Measurements from ENCODE around the gene SWT1. TPM values are rescaled to one million over a fixed set of nuclear protein-coding genes. Genes with fewer than 3 reads are reported as not detected.

SWT1 gene
- total and polyA plus RNA-seq, 2 of the 4 experiments (the other 2 are of a cell fraction): 0.82 to 2.7 TPM

- Histone ChIP-seq H3K9ac (ENCODE audit: low read depth, low read length) (no peak overlapping the region), H3K79me1 (ENCODE audit: low read depth in 1 of 2, low read length in 2 of 2) (no peaks in the 10 kb centered on the region), H3K9me3 (ENCODE audit: control insufficient read depth, insufficient read depth, low read length) (0 out of 2 replicates have a peak, but pooled peaks cover 2% of the 10 kb centered on the region), H3K36me3 (ENCODE audit: control insufficient read depth, insufficient read depth, low read length) (no peaks in the 10 kb centered on the region), H3K23ac (ENCODE audit: low read depth, low read length) (no peak overlapping the region), H4K5ac (ENCODE audit: low read depth, low read length) (no peak overlapping the region), H4K91ac (ENCODE audit: insufficient read depth, low read depth, low read length) (no peak overlapping the region), H3K4me2 (ENCODE audit: low read depth, low read length) (no peak overlapping the region), H2BK5ac (ENCODE audit: low read depth, low read length, poor library complexity, severe bottlenecking) (no peak overlapping the region), H2AK9ac (replicated peaks; ENCODE audit: low read depth, low read length, poor library complexity) (no peak overlapping the region), H3K14ac (replicated peaks; ENCODE audit: low read depth, low read length) (no peak overlapping the region), H3K4ac (ENCODE audit: low read depth, low read length) (no peak overlapping the region), H3K4me3 (ENCODE audit: insufficient read depth, low read depth, low read length) (no peak overlapping the region), H2BK120ac (ENCODE audit: low read depth, low read length) (no peak overlapping the region), H4K8ac (ENCODE audit: low read depth in 2 of 2, low read length in 2 of 2) (no peak overlapping the region), H3K18ac (ENCODE audit: low read depth, low read length) (no peak overlapping the region), H2BK20ac (ENCODE audit: low read depth, low read length) (no peak overlapping the region), H3K27me3 (ENCODE audit: control insufficient read depth, insufficient read depth, low read length) (no peaks in the 10 kb centered on the region), H2BK15ac (ENCODE audit: low read depth, low read length) (no peak overlapping the region), H3K56ac (ENCODE audit: extremely low read depth, insufficient read depth, low read length) (no peak overlapping the region), H2AK5ac (ENCODE audit: low read depth, low read length) (no peak overlapping the region), H4K20me1 (ENCODE audit: insufficient read depth, low read length) (no peaks in the 10 kb centered on the region), H3K27ac (ENCODE audit: insufficient read depth, low read length) (no peak overlapping the region), H3K9me1 (ENCODE audit: insufficient read depth, low read length) (no peaks in the 10 kb centered on the region), H2AFZ (replicated peaks; ENCODE audit: low read length, poor library complexity) (no peak overlapping the region), H3K4me1 (ENCODE audit: control insufficient read depth, insufficient read depth, low read length) (no peaks in the 10 kb centered on the region)
- dilution Hi-C loops (cut with HindIII; ENCODE audit: low sequenced_read_pairs, unreplicated experiment) (no loop called here), in situ Hi-C loops (cut with MboI; ENCODE audit: low sequenced_read_pairs) (no loop called here), intact Hi-C loops (cut with micrococcal nuclease) (no loop called here)
- DNase-seq (no peak), ATAC-seq (ENCODE audit: low read depth) (no peak)
- ChIA-PET CTCF (no interaction called here), POLR2A (ENCODE audit: unreplicated experiment) (no interaction called here)
- 92% methylated on average over 4 of the region's 8 CpGs; no CpG with 5 or more reads in 1 of the 2 experiments for WGBS, 2 experiments (ENCODE audit: extremely low coverage in 2 of 2, insufficient read length in 1 of 2)
- BruUV-seq (replicated peaks): no TSS peak
- TF ChIP-seq RAD21 (IDR thresholded peaks at IDR 0.05; ENCODE audit: low read length) (no peak), RFX5 (IDR thresholded peaks at IDR 0.05; ENCODE audit: low read depth, low read length) (no peak), MAZ (IDR thresholded peaks at IDR 0.05; ENCODE audit: borderline replicate concordance, low read depth, low read length) (no peak), BHLHE40 (IDR thresholded peaks at IDR 0.05; ENCODE audit: low read depth, low read length) (no peak), USF2 (IDR thresholded peaks at IDR 0.05; ENCODE audit: low read depth, low read length) (no peak), FOS (IDR thresholded peaks at IDR 0.05; ENCODE audit: low read depth, low read length) (no peak), NFE2L2 (IDR thresholded peaks at IDR 0.05; ENCODE audit: low read depth, low read length) (no peak), ELK1 (IDR thresholded peaks at IDR 0.05; ENCODE audit: borderline replicate concordance, low read depth, low read length) (no peak), SMC3 (IDR thresholded peaks at IDR 0.05; ENCODE audit: low read depth, low read length) (no peak), MAFK (IDR thresholded peaks at IDR 0.05; ENCODE audit: low read depth, low read length) (no peak)
Observed at GRCh38 chr1:185200889-185201288, 43.9 kb downstream of the SWT1 start.

Data from IMR-90 (cell line).